HEK293T (cell line): ENCODE measurements around the gene C3orf33.

ENCODE experiments used
- BHLHE40 ChIP-seq: fragments of 450-650 bp; IDR thresholded peaks from 2 replicates; pipeline ENCODE4 v1.6.1; 2016; ENCODE audit warnings: mild to moderate bottlenecking, moderate library complexity, borderline replicate concordance
- ELF4 ChIP-seq: fragments of 450-650 bp; IDR thresholded peaks from 2 replicates; pipeline ENCODE4 v1.6.1; 2017; ENCODE audit warnings: antibody characterized with exemption
- FOXA1 ChIP-seq: fragments of 450-650 bp; IDR thresholded peaks from 2 replicates; pipeline ENCODE4 v1.6.1; 2016; ENCODE audit warnings: mild to moderate bottlenecking
- FOXK2 ChIP-seq: fragments of 450-650 bp; IDR thresholded peaks from 2 replicates; pipeline ENCODE4 v1.6.1; 2016; ENCODE audit warnings: mild to moderate bottlenecking
- FOXM1 ChIP-seq: fragments of 450-650 bp; IDR thresholded peaks from 2 replicates; pipeline ENCODE4 v1.6.1; 2017; ENCODE audit warnings: mild to moderate bottlenecking, borderline replicate concordance
- HDGF ChIP-seq: fragments of 450-650 bp; IDR thresholded peaks from 2 replicates; pipeline ENCODE4 v1.6.1; 2017; ENCODE audit warnings: antibody characterized with exemption, borderline replicate concordance
- NFRKB ChIP-seq: fragments of 450-650 bp; IDR thresholded peaks from 2 replicates; pipeline ENCODE4 v1.6.1; 2016; ENCODE audit warnings: mild to moderate bottlenecking, moderate library complexity
- PKNOX1 ChIP-seq: fragments of 450-650 bp; IDR thresholded peaks from 2 replicates; pipeline ENCODE4 v1.6.1; 2016
- SP1 ChIP-seq: fragments of 450-650 bp; IDR thresholded peaks from 2 replicates; pipeline ENCODE4 v1.6.1; 2017
- SUZ12 ChIP-seq: fragments of 450-650 bp; IDR thresholded peaks from 2 replicates; pipeline ENCODE4 v1.6.1; 2016; ENCODE audit warnings: mild to moderate bottlenecking
- TARDBP ChIP-seq: fragments of 450-650 bp; IDR thresholded peaks from 2 replicates; pipeline ENCODE4 v1.6.1; 2016
- ZNF384 ChIP-seq: fragments of 450-650 bp; IDR thresholded peaks from 2 replicates; pipeline ENCODE4 v1.6.1; 2016

GRCh38 chr3:155790272-155790925 lies 15.7 kb downstream of the C3orf33 start:
- no peak for TF ChIP-seq NFRKB
- no peak for TF ChIP-seq BHLHE40
- TF ChIP-seq FOXA1 = no peak
- no peak for TF ChIP-seq FOXM1
- no peak for TF ChIP-seq FOXK2
- no peak for TF ChIP-seq TARDBP
- no peak for TF ChIP-seq PKNOX1
- no peak for TF ChIP-seq SUZ12
- TF ChIP-seq SP1 = no peak
- TF ChIP-seq ZNF384 = no peak
- TF ChIP-seq ELF4 = no peak
- TF ChIP-seq HDGF = no peak
